ENCODE data around the gene GPR15. TPM values are rescaled to one million over a fixed set of nuclear protein-coding genes. Genes with fewer than 3 reads are reported as not detected.

Gene GPR15
- total RNA-seq, 2 donors from 2014 or later, result not detected

GRCh38 chr3:98581474-98581873 lies 49.7 kb downstream of the GPR15 start:
- peaks cover 54% of the 10 kb centered on the region for H3K36me3 ChIP-seq (ENCODE audit: control insufficient read depth, insufficient read depth, low read length)
- no peaks in the 10 kb centered on the region for H3K9me3 Mint-ChIP-seq
- H3K36me3 Mint-ChIP-seq (ENCODE audit: low read depth), result peaks cover 59% of the 10 kb centered on the region
- H3K4me3 Mint-ChIP-seq, result no peak overlapping the region
- no peak for TF ChIP-seq CTCF (conservative IDR thresholded peaks at IDR 0.05)
- no peak overlapping the region for H3K27ac Mint-ChIP-seq
- 88% methylated on average over 1 of the region's 1 CpG; no CpG with 5 or more reads in 1 of the 2 experiments for WGBS, 2 experiments (ENCODE audit: insufficient coverage in 1 of 2, insufficient read length in 1 of 2)
- no peaks in the 10 kb centered on the region for H3K27me3 Mint-ChIP-seq (ENCODE audit: insufficient read depth)
- no peak for DNase-seq
- no peaks in the 10 kb centered on the region for H3K9me3 ChIP-seq (ENCODE audit: control insufficient read depth, low read length)
- no peaks in the 10 kb centered on the region for H3K27me3 ChIP-seq (ENCODE audit: control insufficient read depth, insufficient read depth, low read length, poor library complexity, severe bottlenecking)
- H3K4me1 Mint-ChIP-seq, result peaks cover 3% of the 10 kb centered on the region
- no peak overlapping the region for H3K4me3 ChIP-seq (ENCODE audit: low read length)
- no peak overlapping the region for H3K9ac ChIP-seq (ENCODE audit: extremely low read depth, low read length, poor library complexity, severe bottlenecking)
- no peaks in the 10 kb centered on the region for H3K4me1 ChIP-seq (ENCODE audit: control insufficient read depth, insufficient read depth, low read length)
- no peak overlapping the region for H3K27ac ChIP-seq (ENCODE audit: low read depth, low read length)

GRCh38 chr3:98582042-98582441 lies 50.3 kb downstream of the GPR15 start:
- Mint-ChIP-seq H3K9me3 (no peaks in the 10 kb centered on the region), H3K27ac (no peak overlapping the region), H3K4me1 (peaks cover 3% of the 10 kb centered on the region), H3K4me3 (no peak overlapping the region), H3K36me3 (ENCODE audit: low read depth) (peaks cover 57% of the 10 kb centered on the region), H3K27me3 (ENCODE audit: insufficient read depth) (no peaks in the 10 kb centered on the region)
- Histone ChIP-seq H3K36me3 (ENCODE audit: control insufficient read depth, insufficient read depth, low read length) (peaks cover 58% of the 10 kb centered on the region), H3K27ac (ENCODE audit: low read depth, low read length) (no peak overlapping the region), H3K27me3 (ENCODE audit: control insufficient read depth, insufficient read depth, low read length, poor library complexity, severe bottlenecking) (no peaks in the 10 kb centered on the region), H3K4me1 (ENCODE audit: control insufficient read depth, insufficient read depth, low read length) (no peaks in the 10 kb centered on the region), H3K4me3 (ENCODE audit: low read length) (no peak overlapping the region), H3K9ac (ENCODE audit: extremely low read depth, low read length, poor library complexity, severe bottlenecking) (no peak overlapping the region), H3K9me3 (ENCODE audit: control insufficient read depth, low read length) (no peaks in the 10 kb centered on the region)
- TF ChIP-seq CTCF (conservative IDR thresholded peaks at IDR 0.05), result no peak
- no peak for DNase-seq
- 90 to 100% methylated on average over 1 of the region's 1 CpG for WGBS, 2 experiments (ENCODE audit: insufficient coverage in 1 of 2, insufficient read length in 1 of 2)

DNA sequence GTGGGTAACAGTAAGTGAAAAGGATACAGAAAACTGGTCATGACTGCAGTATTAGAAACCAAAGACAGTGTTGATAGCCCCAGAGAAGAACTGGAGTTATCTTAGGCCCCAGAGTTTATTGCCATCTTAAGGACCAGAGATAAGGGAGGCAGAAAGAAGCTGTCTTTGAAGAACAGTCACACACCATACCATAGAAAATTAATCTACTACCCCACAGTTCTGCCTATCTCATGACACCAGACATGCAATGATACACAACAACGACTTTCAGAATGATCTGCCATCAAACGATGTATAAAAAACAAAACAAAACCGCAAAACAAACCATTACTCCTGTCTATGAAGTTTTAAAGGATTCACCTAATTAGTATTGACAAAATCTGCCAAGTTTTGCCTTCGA lies 52.0 kb downstream of the GPR15 start:
- Mint-ChIP-seq H3K27me3 (ENCODE audit: insufficient read depth) (no peaks in the 10 kb centered on the region), H3K4me1 (peaks cover 3% of the 10 kb centered on the region), H3K27ac (peak overlapping the region; percentile 19), H3K36me3 (ENCODE audit: low read depth) (peaks cover 63% of the 10 kb centered on the region), H3K4me3 (no peak overlapping the region), H3K9me3 (no peaks in the 10 kb centered on the region)
- no peak for DNase-seq
- peaks cover 63% of the 10 kb centered on the region for H3K36me3 ChIP-seq (ENCODE audit: control insufficient read depth, insufficient read depth, low read length)
- H3K9me3 ChIP-seq (ENCODE audit: control insufficient read depth, low read length), result no peaks in the 10 kb centered on the region
- no peak overlapping the region for H3K27ac ChIP-seq (ENCODE audit: low read depth, low read length)
- no peak overlapping the region for H3K4me3 ChIP-seq (ENCODE audit: low read length)
- H3K27me3 ChIP-seq (ENCODE audit: control insufficient read depth, insufficient read depth, low read length, poor library complexity, severe bottlenecking), result no peaks in the 10 kb centered on the region
- TF ChIP-seq CTCF (conservative IDR thresholded peaks at IDR 0.05), result no peak
- WGBS, 2 experiments (ENCODE audit: insufficient coverage in 1 of 2, insufficient read length in 1 of 2), result 90 to 92% methylated on average over 4 of the region's 4 CpGs
- H3K9ac ChIP-seq (ENCODE audit: extremely low read depth, low read length, poor library complexity, severe bottlenecking), result no peak overlapping the region
- H3K4me1 ChIP-seq (ENCODE audit: control insufficient read depth, insufficient read depth, low read length), result no peaks in the 10 kb centered on the region

Other genes starting within 250 kb of the GPR15 start
- gene OR5H2, start 249.5 kb upstream of the GPR15 start, total RNA-seq, result not detected
- not detected for gene OR5K4, start 178.1 kb upstream of the GPR15 start, total RNA-seq
- not detected for gene OR5K3, start 141.3 kb upstream of the GPR15 start, total RNA-seq
- not detected for gene OR5K1, start 68.8 kb upstream of the GPR15 start, total RNA-seq
- not detected for gene OR5K2, start 34.3 kb upstream of the GPR15 start, total RNA-seq
- 100 to 1,000 TPM in 1 of 2 donors, 10 to 100 TPM in 1; 97.7 to 106 TPM for gene CLDND1, start 9.1 kb upstream of the GPR15 start, total RNA-seq
- gene CPOX, start 61.6 kb downstream of the GPR15 start, total RNA-seq, result 10 to 100 TPM; 18.0 to 20.3 TPM
- gene ST3GAL6, start 231.4 kb downstream of the GPR15 start, total RNA-seq, result 1 to 10 TPM; 8.1 to 9.9 TPM